HG02759 (cell line): ENCODE measurements around the gene PLCH2.

ENCODE experiments used
- ATAC-seq: cut with Tn5 transposase; IDR thresholded peaks from one replicate; pipeline ENCODE4 v1.9.1; 2021; ENCODE audit warnings: mild to moderate bottlenecking, moderate library complexity; ENCODE audit not compliant: unreplicated experiment

Gene PLCH2

DNA sequence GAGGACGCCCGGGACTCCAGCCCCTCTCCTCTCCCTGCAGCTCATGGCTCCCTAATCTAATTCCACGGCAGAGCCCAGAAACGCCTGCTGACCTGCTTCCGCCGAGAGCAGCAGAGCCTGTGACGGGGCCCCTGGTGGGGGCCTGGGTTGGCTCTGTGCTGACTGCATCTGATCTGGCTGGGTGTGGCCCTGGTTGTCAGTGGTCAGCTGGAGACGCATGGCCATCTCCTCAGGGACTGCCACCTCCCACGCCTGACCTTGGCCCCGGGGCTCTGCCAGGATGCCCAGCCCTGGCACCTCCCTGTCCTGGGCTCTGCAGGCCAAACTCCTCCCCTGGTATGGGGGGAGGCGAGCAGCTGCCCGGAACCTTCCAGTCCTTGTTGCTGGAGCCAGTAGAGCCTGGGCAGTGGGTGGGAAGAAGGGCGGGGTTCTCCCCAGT is 1.1 kb upstream of the PLCH2 start:
- ATAC-seq = no peak

DNA sequence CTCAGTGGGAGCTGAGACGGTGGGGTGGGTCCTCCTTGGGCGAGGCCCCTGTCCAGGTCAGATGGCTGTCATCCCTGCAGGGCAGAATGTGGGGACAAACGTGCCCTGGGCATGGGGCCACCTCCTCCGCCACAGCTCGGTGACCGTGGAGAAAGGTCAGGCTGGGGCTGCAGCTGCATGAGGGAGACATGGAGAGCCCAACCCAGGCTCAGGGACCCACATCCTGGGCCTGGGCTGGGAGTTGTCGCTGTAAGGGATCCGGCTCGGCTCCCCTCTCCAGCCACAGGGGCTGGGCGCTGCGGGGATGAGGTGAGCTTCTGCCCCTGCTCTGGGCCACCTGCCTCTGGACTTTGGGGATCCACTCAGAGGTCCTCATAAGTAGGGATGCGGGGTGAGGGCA is 518 bp upstream of the PLCH2 start:
- ATAC-seq = no peak

DNA sequence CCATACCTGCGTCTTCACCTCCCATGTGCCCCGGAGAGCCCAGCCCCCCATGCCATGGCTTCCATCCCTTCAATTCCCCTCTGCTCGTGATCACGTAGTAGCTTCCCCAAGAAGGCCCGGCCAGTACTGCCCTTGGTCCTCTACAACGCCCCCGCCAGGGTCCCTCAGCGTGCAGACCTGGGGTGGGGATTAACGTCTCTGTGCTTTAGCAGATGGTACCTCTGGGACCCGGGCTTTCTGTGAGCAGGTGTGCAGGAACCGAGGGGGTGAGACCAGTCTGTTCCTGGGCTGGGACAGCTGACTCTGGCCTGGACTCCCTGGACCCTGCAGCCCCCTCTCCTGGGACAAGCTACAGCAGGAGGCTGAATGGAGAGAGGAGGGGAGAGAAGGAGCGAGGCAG is 1.2 kb downstream of the PLCH2 start:
- ATAC-seq = no peak

DNA sequence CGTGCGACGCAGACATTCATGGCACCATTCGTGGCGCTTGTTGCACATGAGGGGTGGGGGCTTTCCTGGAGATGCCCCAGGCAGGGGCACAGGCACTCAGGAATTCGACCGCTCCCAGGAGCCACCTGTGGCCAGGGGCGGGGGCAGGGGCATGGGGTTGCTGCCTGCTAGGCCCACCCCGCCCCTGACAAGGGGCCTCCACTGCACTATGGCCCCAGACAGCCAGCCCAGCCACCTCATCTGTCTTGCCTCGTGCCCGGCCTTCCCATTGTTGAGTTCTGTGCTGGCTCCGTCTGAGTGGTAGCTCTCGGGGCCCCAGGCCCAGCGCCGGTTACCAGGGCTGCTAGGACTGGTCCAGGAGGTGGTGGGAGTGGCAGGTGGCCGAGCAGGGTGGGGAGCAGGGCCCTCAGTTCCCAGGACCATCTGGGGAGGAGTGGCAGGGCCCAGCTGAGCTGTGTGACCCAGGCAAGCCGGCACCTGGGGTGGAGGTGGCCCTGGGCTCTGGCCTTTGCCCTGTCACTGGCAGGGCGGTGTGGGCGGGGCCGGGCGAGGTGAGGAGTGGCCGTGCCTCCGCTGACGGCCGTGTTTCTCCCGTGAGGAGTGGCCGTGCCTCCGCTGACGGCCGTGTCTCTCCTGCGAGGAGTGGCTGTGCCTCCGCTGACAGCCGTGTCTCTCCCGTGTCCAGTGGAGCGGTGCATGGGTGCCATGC is 1.9 kb downstream of the PLCH2 start:
- no peak for ATAC-seq

DNA sequence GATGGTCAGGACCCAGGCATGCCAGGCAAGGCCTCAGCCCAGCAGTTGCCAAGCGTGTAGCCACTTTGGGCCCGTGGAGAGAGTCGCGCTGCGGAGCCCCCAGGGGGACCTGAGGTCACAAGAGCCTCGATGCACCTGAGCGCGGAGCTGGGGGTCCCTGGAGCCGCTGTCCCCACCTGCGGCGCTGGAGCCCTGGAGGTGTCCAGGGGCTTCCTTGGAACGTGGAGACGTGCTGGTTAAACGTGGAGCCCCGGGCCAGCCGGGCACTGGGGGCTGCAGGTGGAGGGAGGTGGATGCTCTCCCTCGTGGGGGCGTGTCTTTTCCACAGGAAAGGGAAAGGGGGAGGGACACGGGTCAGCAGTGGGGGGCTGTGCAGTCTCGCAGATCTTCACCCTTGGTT is 3.1 kb downstream of the PLCH2 start:
- no peak for ATAC-seq

DNA sequence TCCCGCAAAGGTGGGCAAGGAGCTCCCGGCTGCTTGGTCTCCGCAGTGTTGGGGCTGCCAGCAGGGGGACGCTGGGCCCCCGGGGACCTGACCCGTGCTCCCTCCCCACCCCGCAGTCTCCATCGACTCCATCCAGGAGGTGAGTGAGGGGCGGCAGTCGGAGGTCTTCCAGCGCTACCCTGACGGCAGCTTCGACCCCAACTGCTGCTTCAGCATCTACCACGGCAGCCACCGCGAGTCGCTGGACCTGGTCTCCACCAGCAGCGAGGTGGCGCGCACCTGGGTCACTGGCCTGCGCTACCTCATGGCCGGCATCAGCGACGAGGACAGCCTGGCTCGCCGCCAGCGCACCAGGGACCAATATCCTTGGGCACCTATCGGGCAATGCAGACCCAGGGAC is 3.5 kb downstream of the PLCH2 start:
- no peak for ATAC-seq

DNA sequence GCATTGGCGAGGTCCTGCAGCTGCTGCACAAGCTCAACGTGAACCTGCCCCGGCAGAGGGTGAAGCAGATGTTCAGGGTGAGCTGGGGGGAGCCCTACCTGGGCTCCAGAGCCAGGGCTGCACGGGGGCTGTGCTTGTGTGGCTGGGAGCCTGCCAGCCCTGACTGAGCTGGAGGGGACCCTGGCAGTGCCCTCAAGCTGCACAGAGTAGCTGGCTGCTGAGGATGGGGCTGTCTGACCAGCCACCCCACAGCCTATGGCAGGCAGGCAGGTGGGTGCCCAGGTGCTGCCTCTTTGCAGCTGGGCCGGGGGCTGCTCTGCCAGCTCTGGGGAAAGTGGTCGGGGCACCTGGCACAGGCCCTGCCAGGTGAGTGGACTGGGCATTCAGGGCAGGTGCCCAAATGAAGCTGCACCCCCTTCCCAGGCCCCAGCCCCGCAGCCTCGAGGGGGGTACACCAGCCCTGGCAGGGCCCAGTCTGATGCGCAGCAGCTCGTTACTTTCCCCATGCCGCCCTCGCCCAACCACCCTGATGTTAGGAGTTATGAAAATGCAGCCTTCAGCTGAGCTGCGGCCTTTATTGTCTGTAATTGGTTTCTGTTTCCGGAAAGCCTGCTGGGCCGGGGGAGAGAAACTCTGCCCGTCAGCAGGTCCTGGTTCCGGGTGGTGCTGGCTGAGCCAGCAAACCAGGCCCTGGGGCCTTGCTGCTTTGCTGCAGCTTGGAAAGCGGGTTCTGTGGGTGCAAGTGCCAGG is 4.3 kb downstream of the PLCH2 start:
- no peak for ATAC-seq

DNA sequence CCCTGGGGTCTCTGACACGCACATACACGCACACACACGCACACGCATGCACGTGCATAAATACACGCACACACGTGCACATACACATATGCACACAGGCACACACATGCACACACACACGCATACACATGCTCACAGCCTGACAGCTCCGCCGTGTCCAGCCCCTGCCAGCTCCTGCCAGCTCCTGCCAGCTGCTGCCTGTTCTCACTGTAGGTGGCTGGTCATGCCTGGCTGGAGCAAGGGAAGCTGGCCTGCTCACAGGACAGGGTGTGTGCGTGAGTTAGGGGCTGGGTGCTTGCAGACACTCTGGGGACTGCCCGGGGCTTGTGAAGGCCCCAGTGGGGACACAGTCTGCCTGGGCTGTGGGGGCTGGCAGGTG is 4.9 kb downstream of the PLCH2 start:
- no peak for ATAC-seq

DNA sequence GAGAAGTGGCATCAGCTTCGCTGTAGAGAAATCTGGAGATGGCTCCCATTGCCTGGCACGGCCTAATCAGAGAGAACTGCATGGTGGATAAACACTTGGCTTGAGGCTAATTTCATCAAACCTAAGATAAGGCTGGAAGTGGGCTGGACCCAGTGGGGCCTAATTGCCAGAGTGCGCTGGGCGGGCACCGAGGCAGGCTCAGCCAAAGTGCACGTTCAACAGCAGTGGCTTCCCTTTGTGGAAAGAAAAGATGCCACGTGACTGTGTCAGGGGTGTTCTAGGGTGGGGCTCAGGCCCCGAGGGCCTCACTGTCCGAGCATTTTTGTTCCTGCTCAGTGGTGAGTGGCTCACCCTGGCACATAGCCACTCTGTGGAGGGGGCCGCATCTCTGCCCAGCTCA is 5.8 kb downstream of the PLCH2 start:
- no peak for ATAC-seq

DNA sequence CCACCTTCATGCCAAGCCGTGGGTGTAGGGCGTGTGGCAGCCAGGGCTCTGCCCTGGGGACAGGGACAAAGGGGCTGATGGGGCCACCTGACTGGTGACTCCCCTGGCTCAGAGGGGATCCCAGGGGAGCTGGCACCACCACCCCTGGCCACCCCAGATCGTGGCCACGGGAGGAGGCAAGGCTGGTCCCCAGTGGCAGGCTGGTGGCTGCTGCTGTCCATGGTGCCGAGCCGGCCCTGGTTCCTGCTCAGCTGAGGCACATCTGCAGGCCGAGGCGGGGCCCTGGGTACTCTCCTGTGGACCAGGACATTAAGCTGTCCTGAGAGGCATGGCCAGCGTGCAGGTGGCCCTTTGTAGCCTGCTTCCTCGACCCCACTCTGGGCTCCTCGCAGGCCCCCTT is 6.5 kb downstream of the PLCH2 start:
- ATAC-seq = no peak

DNA sequence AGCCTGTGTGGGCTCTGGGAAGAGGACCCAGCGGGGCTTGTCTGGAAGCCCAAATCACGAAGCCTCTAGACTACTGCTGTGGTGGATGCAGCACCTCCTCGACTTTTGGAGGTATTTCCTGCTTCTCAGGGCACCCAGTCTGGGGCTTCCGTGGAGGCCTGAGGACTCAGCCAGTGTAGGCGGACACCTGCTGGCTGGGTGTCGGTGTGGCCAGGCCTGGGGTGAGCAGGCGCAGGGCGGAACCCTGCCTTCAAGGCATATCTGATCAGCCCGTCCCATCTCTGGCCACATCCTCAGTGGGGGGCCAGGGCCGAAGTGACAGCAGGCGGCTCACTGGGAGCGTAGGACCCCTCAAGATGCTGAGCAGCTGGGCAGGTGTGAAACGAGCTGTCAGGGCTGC is 6.9 kb downstream of the PLCH2 start:
- no peak for ATAC-seq

DNA sequence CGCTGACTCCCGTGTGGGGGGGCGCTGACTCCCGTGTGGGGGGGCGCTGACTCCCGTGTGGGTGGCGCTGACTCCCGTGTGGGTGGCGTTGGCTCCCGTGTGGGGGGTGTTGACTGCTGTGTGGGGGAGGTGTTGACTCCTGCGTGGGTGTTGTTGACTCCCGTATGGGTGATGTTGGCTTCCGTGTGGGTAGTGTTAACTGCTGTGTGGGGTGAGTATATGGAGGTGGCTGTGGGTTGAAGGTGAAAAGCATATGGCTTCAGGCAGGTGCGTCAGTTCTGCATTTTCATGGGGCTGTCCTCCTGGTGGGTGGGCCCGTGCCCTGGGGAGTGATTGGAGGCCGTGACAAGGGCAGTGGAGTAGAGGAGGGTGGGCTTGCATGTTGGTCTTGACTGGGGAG is 7.9 kb downstream of the PLCH2 start:
- ATAC-seq = no peak

DNA sequence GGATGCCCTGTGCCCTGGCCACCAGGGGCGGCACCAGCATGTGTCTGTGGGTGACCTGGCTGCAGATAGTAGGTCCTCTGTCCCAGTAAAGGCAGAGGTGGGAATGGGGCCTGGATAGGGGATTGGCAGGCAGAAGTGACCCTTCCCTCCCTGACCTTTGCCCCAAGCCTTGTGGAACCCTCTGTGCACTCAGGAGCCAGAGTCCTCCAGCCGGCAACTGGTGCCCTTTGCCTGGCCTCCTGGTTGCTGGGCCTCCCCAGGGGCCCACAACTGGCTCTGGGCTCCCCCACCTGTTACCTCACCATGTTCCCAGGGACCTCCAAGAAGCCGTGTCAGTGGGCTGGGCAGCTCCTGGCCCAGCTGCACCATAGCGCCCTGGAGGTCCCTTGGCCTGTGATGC is 10.0 kb downstream of the PLCH2 start:
- ATAC-seq = no peak

DNA sequence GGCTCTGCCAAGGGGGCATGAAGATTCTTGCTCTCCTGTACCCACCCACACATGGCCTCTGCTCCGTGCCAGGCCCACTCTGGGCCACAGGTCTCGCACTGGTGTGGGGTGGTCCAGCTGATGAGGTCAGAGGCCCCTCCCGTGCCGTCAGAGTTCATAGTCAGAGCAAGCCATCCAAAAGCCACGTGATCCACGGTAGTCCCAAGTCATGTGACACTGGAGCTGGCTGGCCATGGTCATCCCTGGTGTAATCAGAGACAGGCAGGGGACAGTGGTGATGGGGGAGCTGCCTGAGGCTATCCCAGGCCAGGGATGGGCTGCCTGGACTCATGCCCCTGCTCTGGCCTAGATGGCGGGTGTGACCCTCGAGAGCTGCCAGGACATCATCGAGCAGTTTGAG is 10.5 kb downstream of the PLCH2 start:
- no peak for ATAC-seq

DNA sequence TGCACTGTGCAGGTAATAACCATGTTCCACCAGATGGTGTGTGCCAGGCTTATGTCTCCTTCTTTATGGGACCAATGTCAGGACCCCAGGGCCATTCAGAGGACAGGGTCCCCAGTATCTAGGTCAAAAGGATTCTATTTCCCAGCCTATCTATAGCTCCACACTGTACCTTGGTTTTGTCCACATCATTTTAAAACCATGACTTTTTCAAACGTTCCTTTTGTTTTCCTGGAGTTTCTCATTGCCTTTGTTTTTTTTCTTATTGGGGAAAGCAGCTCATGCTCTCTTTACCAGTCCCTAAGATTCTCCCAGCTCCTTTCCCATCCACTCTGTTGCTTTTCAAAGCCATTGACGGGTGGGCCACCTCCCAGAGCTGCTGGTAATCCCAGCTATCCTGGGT is 12.6 kb downstream of the PLCH2 start:
- no peak for ATAC-seq

DNA sequence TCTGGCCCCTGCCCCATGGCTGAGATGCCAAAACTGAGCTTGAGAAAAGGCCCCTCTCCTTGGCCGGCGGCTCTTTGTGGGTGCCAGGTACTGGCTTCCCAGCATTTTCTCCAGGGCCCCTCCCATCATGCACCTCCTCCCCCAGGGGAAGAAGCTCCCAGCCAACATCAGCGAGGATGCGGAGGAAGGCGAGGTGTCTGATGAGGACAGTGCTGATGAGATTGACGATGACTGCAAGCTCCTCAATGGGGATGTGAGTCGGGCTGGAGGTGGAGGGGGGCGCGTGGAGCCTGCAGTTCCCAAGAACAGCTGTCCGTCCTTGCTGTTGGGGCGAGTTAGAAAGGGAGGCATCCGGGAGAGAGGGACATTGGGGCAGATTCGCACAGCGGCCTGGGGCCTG is 13.5 kb downstream of the PLCH2 start:
- no peak for ATAC-seq

DNA sequence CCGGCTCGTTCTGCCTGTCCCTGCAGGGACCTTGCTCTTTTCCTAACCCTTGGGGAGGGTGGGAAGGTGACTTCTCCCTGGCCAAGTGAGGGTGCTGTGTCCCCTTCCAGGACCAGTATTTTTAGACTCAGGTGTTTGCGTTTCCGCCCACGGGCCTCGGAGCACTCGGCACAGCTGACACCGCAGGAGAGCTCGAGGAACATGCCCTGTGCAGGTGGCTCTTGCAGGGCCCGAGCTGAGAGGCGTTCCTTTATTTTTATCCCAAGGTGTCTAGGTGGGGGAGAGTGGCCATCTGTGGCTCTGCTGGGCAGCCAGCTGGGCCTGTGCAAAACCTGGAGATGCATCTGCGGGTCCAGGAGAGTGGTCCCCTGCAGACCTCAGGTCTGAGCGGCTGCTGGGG is 16.0 kb downstream of the PLCH2 start:
- ATAC-seq = no peak

DNA sequence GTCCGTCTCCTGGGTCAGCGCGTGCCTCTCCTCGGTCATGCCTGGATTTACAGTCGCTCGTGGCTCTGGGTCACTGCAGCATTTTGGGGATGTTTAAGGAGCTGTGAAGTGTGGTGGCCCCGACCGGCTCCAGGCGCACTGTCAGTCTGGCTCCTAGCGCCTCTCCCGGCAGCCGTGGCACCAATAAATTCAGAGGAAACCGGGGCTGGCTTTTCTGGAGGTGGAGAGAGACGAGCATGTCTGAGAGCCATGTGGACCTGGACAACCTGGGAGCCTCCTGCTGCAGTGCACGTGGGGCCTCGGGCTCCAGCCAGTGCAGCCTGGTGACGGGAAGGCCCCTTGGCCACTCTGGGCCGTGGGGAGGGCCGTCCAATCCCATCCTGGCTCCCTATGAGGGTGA is 17.1 kb downstream of the PLCH2 start:
- ATAC-seq = no peak

DNA sequence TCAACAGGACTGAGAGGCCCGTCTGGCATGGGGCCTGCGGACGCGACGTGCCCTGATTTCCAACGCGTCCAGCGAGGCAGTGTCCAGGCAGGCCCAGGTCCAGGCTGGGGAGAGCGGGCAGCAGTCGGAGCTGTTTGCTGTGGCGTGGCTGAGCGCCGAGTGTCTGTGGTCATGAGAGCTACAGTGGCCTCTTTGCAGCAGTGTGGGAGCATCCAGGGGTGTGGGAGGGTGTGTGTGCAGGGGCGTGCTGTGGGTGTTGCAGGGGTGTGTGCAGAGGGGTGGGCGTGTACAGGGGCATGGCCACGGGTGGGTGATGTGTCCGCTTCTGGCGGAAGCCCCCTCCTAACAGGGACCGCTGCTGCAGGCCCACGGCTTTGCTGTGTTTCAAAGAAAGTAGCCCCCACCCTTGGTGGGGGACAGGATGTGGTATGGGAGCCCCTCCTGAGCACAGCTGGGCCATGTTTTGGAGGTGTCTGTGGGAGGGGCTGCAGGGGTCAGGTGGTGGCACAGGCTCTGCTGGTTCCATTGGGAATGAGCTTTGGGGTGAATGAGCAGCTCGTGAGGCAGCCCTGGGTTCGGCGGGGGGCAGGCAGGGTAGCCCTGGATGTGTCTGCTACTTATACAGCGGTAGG is 17.7 kb downstream of the PLCH2 start:
- ATAC-seq = no peak

DNA sequence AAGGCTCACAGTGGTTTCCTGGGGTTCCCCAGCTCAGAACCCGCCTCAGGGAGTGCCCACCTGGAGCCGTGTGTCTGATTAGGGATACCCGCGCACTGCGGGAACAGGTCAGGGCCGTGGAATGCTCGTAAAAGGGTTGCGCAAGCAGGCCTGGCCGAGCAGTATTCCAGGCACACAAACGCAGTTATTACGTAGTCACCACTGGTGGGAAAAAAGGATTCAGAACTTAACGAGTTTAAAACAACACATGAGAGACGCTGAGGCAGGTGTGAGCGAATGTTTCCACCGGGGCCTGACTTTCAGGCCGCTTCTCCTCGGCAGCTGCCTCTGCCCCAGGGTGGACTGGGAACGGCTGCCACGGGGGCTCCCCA is 18.2 kb downstream of the PLCH2 start:
- no peak for ATAC-seq

DNA sequence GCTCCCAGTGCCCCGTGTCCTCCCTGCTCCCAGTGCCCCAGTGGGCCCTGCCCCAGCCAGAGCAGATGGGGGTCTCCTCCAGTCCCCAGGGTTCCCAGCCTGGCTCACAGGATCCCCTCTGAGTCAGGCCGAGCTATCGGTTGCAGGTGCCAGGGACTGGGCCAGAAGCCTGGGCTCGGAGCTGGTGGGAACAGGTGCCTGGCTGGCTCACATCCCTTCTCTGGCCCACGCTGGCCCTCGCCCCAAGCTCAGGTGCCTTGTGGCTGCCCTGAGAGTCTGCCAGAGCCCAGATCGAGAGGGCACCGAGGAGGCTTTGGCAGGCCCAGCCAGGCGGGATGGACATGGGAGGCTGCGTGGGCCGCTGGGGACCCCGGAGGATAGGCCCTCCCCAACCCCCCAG is 18.9 kb downstream of the PLCH2 start:
- ATAC-seq = no peak

DNA sequence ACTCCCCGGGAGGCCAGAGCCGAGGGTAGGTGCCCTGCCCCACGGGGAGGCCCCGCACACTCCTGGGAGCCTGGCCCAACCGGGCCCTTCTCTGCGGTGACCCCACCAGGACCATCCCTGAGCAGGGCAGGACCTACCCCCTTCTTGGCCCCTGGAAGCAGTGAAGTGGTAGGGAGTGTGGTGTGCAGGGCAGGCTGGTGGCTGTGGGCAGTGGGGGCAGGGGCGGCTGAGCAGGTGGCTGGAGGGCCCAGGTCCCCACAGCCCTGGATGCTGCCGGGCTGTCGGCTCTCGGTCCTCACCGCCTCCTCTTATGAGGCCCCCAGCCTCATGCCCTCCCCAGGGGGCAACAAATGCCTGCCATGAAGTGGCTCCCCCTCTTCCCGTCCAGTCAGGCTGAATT is 19.5 kb downstream of the PLCH2 start:
- ATAC-seq = no peak
